Ovary (tissue), 3 donors: ENCODE results near the gene BRS3.

ENCODE experiments used
- EP300 ChIP-seq: sonication (generic); formaldehyde crosslinking; IDR thresholded peaks from one replicate; pipeline ENCODE4 v1.6.1; 2017; ENCODE audit warnings: antibody characterized with exemption
- TF ChIP-seq, protein P1 (sequence below), 3 donors: fragments of 450-650 bp in 2 of 3; fragments of 200-600 bp in 1 of 3; IDR thresholded peaks; one replicate each; pipeline versions ENCODE4 v1.5.1 to v1.8.0; 2016 to 2022; ENCODE audit warnings: antibody characterized with exemption in 3 of 3, mild to moderate bottlenecking in 1 of 3
- donor health status: DM: no; HTN: no; CAD: no.

DNA sequence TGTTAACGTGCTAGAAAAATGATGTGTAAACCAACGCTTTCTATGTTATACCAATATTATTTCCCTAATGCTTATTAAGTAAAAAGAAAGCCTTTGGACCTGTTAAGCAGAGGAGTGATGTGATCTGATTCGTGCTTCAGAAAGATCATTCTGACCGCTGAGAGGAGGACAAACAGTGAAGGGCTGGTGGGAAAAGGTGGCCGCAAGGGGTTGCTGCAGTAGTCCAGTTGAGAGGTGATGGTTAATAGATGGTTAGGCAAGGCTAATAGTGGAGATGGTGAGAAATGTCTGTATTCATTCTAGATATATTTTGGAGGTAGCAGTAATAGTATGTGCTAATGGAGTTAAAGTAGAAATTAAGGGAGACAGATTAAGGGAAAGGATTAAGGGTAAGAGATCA is 31.3 kb downstream of the BRS3 start:
- TF ChIP-seq, protein P1, sequence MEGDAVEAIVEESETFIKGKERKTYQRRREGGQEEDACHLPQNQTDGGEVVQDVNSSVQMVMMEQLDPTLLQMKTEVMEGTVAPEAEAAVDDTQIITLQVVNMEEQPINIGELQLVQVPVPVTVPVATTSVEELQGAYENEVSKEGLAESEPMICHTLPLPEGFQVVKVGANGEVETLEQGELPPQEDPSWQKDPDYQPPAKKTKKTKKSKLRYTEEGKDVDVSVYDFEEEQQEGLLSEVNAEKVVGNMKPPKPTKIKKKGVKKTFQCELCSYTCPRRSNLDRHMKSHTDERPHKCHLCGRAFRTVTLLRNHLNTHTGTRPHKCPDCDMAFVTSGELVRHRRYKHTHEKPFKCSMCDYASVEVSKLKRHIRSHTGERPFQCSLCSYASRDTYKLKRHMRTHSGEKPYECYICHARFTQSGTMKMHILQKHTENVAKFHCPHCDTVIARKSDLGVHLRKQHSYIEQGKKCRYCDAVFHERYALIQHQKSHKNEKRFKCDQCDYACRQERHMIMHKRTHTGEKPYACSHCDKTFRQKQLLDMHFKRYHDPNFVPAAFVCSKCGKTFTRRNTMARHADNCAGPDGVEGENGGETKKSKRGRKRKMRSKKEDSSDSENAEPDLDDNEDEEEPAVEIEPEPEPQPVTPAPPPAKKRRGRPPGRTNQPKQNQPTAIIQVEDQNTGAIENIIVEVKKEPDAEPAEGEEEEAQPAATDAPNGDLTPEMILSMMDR (IDR thresholded peaks at IDR 0.05): no peak
- TF ChIP-seq EP300: no peak
